GM12872 (cell line): ENCODE results near the gene CBR1.

Experiments used
- TF ChIP-seq, protein P1 (sequence below): IDR thresholded peaks from 3 replicates; pipeline ENCODE4 v1.5.1; 2011; ENCODE audit warnings: low read depth, mild to moderate bottlenecking, low read length, moderate library complexity; ENCODE audit not compliant: insufficient read depth

Gene CBR1

DNA sequence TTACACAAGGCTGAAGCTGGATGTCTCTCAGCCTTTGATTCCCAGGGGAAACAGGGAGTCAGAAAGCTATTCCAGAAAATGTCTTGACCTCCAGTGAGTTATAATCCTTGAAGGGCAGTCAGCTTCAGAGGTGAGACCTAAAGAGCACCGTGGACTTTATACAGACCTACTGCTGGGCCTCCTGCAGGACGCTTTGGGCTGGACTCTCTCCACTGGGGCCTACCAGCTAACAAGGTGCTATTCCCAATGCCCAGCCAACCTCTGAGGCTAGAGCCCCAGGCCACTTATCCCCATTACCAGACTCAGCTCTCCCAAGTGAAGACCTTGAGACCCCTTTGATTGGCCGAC, 16.1 kb upstream of the CBR1 start:
- TF ChIP-seq, protein P1, sequence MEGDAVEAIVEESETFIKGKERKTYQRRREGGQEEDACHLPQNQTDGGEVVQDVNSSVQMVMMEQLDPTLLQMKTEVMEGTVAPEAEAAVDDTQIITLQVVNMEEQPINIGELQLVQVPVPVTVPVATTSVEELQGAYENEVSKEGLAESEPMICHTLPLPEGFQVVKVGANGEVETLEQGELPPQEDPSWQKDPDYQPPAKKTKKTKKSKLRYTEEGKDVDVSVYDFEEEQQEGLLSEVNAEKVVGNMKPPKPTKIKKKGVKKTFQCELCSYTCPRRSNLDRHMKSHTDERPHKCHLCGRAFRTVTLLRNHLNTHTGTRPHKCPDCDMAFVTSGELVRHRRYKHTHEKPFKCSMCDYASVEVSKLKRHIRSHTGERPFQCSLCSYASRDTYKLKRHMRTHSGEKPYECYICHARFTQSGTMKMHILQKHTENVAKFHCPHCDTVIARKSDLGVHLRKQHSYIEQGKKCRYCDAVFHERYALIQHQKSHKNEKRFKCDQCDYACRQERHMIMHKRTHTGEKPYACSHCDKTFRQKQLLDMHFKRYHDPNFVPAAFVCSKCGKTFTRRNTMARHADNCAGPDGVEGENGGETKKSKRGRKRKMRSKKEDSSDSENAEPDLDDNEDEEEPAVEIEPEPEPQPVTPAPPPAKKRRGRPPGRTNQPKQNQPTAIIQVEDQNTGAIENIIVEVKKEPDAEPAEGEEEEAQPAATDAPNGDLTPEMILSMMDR: no peak

GRCh38 chr21:36055551-36055950, 14.3 kb upstream of the CBR1 start:
- TF ChIP-seq, protein P1: no peak

DNA sequence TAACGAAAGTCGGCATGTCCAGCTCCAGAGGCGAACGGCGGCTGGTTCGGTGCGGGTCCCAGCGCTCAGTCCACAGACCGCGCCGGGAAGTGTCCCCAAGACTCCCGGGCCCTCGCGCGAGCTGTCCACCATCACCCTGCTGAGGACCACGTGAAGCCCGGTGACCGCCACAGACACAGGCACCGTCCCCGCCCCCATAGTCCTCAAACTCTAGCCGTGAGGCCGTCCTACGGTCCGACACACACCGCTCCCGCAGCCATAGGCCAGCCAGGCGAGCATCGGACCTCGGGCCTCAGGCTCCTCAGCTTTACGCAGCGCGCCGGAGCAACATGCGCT, 10.0 kb upstream of the CBR1 start:
- TF ChIP-seq, protein P1: no peak

GRCh38 chr21:36060159-36060921, 9.5 kb upstream of the CBR1 start, which contains the start of gene SETD4:
TSS of gene SETD4 (minus strand) at chr21:36060526. CDS start at chr21:36058888, 1,638 bp downstream.
- TF ChIP-seq, protein P1: no peak

DNA sequence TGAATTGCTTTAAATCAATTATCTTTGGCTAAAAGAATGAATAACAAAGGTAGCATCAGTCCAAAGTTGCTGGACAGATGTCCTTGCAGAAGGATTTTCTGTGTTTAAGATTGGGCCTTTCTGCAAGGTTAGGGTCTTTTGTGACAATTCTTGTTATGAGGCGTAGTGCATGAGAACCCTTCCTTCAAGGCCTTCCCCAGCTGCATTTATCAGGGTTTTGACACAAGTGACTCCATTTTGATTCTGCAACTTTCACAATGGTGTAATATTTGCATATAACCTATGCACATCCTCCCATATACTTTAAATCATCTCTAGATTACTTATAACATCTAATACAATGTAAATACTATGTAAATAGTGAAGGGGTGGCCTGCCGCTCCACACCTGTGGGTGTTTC, 8.4 kb upstream of the CBR1 start:
- TF ChIP-seq, protein P1: no peak

GRCh38 chr21:36063375-36064084, 6.3 kb upstream of the CBR1 start:
- TF ChIP-seq, protein P1: no peak

- TF ChIP-seq, protein P1: no peak
Measured at GRCh38 chr21:36064085-36064460, 5.8 kb upstream of the CBR1 start.
